GM12891 (cell line): ENCODE results near the gene NUP210L.
A peak's percentile ranks its signal among the peaks of the same experiment; 100 is the strongest.

Source experiments
- POLR2A ChIP-seq: IDR thresholded peaks from 2 replicates; pipeline ENCODE4 v1.6.1; 2011; ENCODE audit warnings: low read depth, low read length, control low read depth
- POLR2AphosphoS5 ChIP-seq: IDR thresholded peaks from 2 replicates; pipeline ENCODE4 v1.6.1; 2011; ENCODE audit warnings: low read depth, low read length, control low read depth
- TAF1 ChIP-seq: IDR thresholded peaks from 2 replicates; pipeline ENCODE4 v1.6.1; 2011; ENCODE audit warnings: low read depth, low read length, control low read depth

GRCh38 chr1:153990468-153991150 lies 164.3 kb downstream of the NUP210L start, which contains the start of gene RPS27:
- peak; percentile 100 for TF ChIP-seq POLR2A
- TF ChIP-seq TAF1 = peak; percentile 99
- peak; percentile 100 for TF ChIP-seq POLR2AphosphoS5
